Fibroblast of peridontal ligament (primary cell): Measurements from ENCODE around the gene MARF1.
"Not testable (repeated sequence)": the region's sequence is repeated elsewhere in the genome, so short reads cannot be mapped to it uniquely, and the experiment has no call there.

Experiments used
- DNase-seq: peaks from one replicate; pipeline ENCODE4 v3.0.0-alpha.2; 2010; ENCODE audit errors: extremely low read depth

The MARF1 gene, protein sequence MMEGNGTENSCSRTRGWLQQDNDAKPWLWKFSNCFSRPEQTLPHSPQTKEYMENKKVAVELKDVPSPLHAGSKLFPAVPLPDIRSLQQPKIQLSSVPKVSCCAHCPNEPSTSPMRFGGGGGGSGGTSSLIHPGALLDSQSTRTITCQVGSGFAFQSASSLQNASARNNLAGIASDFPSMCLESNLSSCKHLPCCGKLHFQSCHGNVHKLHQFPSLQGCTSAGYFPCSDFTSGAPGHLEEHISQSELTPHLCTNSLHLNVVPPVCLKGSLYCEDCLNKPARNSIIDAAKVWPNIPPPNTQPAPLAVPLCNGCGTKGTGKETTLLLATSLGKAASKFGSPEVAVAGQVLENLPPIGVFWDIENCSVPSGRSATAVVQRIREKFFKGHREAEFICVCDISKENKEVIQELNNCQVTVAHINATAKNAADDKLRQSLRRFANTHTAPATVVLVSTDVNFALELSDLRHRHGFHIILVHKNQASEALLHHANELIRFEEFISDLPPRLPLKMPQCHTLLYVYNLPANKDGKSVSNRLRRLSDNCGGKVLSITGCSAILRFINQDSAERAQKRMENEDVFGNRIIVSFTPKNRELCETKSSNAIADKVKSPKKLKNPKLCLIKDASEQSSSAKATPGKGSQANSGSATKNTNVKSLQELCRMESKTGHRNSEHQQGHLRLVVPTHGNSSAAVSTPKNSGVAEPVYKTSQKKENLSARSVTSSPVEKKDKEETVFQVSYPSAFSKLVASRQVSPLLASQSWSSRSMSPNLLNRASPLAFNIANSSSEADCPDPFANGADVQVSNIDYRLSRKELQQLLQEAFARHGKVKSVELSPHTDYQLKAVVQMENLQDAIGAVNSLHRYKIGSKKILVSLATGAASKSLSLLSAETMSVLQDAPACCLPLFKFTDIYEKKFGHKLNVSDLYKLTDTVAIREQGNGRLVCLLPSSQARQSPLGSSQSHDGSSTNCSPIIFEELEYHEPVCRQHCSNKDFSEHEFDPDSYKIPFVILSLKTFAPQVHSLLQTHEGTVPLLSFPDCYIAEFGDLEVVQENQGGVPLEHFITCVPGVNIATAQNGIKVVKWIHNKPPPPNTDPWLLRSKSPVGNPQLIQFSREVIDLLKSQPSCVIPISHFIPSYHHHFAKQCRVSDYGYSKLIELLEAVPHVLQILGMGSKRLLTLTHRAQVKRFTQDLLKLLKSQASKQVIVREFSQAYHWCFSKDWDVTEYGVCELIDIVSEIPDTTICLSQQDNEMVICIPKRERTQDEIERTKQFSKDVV (N-terminal part only)

DNA sequence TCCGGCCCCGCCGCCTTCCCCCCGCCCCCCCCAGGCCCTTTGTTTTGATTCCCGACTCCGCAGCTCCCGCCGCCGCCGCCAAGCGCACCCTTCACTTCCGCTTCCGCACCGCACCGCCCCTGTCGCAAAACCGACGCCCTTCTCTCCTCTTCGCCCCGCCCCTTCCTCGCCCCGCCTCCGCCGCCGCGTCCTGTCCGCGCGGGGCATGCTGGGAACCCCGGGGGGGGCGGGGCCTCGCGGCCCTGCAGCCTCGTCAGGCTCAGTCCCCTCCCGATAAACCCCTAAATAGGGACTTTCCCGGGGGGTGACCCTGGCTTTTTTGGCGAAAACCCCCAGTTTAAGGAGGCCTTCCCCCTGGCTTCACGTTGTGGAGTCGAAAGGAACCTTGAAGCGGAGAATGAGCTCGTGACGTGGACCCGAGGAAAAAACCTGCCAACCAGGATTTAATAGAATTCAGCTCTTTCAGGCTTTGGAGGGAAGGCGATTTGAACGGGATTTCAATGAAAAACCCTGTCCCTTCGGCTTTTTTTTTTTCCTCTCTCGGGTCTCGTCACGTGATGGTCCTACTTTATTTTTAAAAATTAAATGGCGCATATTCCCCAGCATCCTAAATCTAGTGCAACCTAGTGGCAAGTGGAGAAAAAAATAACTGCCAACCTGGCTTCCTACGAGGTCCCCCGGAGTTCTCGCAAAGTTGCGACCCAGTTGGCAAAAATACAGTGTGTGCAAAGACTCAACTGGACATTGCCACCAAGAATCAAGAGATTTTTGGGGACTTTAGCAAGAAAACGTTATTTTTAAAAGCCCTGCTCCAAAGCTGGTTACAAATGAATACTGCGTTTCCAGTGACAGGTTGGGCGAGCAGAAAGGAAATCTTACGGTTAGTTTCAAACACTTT, at the start of gene MARF1:
Gene MARF1 (minus strand): TSS at position 107 of the 898 bp plus-strand sequence. CDS start 3,921 bp downstream, outside the sequence.
- peak; percentile 85 for DNase-seq

DNA sequence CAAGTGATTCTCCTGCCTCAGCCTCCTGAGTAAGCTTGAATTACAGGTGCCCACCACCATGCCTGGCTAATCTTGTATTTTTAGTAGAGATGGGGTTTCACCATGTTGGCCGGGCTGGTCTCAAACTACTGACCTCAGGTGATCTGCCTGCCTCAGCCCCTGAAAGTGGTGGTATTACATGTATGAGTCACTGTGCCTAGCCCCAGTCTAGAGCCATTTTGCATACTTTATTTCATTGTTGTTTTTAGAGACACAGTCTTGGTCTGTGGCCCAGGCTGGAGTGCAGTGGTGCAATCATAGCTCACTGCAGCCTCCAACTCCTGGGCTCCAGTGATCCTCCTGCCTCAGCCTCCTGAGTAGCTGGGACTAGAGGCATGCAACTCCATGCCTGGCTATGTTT, 49.6 kb upstream of the MARF1 start:
- DNase-seq, result not testable (repeated sequence)

DNA sequence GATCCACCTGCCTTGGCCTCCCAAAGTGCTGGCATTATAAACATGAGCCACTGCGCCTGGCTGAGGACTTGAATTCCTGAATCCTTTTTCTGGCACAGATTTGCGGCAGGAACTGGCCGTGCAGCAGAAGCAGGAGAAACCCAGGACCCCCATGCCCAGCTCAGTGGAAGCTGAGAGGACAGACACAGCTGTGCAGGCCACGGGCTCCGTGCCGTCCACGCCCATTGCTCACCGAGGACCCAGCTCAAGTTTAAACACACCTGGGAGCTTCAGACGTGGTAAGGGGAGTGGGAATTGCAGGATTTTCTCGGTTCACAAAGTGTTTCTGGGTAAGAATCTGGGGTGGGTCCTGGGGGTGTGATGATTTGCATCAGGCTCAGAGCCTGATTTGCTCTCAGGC, 48.1 kb upstream of the MARF1 start:
- DNase-seq, result no peak

DNA sequence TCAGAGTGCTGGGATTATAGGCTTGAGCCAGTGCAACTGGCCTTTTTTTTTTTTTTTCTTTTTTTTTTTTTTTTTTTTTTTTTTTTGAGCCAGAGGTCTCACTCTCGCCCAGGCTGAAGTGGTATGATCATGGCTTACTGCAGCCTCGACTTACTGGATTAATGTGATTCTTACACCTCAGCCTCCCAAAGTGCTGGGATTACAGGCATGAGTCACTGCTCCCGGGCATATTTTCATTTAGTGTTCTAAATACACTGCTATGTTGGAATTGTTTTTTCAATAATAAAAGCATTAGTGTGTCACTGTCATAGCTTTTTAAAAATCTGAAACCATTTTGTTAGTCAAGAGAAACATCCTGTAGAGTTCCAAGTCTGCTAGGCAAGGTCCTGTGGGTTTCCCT, 47.3 kb upstream of the MARF1 start:
- peak; percentile 20 for DNase-seq

DNA sequence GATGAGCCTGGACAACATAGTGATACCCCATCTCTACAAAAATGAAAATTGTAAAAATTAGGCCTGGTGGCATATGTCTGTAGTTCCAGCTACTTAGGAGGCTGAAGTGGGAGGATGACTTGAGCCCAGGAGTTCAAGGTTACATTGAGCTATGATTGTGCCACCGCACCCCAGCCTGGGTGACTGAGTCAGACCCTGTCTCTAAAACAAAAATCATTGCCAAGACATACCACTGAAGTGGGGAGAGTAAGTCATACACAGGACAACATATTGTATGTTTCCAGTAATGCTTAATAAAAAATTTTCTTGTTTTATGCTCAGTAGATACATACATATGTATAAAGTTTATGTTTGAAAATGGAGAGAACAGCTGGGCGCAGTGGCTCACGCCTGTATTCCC, 46.3 kb upstream of the MARF1 start:
- DNase-seq, result peak; percentile 12

DNA sequence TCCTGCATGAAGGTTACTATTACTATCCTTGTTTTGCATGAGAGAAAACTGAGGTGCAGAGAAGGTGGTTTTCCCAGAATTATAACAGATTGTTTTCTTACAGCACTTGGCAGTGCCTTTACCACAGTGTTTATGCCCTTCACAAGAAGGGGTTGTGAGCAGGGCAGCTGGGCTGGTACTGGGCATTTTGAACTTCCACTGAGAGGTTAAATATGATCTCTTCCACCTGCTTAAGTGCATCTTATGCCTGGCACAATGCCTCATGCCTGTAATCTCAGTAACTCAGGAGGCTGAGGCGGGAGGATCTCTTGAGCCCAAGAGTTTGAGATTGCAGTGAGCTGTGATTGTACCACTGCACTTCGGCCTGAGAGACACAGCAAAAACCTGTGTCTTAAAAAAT, 43.3 kb upstream of the MARF1 start:
- no peak for DNase-seq

DNA sequence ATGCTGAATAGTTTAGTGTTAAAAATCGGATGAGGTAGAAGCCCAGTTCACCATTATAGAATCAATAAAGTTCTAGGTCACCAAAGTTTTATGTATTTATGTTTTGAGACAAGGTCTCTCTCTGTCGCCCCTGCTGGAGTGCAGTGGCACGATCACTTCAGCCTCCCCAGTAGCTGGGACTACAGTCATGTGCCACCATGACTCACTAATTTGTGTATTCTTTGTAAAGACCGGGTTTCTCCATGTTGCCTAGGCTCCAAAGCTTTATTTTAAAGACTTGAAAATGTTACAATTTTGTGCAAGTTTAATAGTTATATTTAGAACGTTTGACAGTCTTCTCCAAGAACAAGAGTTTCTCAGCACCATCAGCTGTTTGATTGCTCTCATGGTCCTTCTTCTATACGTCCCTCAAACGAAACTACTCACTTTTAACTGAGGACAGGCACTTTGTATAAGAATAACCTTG, 39.2 kb upstream of the MARF1 start:
- peak; percentile 82 for DNase-seq

DNA sequence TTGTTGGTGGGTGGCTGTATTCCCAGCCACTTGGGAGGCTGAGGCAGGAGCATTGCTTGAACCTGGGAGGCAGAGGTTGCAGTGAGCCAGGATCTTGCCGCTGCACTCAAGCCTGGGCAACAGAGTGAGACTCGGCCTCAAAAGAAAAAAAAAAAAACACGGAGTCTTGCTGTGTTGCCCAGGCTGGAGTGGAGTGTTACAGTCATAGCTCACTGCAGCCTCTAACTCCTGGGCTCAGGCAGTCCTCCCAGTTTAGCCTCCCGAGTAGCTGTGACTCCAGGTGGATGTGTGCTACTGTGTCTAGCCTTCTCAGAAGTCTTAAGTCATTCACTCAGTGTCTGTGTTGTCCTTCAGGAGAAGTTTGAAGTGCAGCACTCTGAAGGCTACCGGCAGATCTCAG, 34.5 kb upstream of the MARF1 start:
- no peak for DNase-seq

DNA sequence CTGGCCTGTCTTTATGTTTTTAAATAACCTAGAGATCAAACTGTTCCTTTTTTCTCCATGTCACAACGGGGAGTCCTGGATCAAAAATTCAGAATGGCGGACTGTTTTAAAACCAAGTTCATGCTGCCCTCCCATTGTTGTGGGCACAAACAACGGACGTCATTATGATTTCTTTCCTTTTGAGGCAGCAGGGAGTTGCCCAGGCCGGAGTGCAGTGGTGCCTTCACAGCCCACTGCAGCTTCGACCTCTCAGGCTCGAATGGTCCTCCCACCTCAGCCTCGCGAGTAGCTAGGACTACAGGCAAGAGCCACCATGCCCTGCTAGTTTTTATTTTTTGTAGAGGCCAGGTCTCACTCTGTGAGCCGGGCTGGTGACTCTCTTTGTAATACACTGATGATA, 33.6 kb upstream of the MARF1 start:
- DNase-seq, result no peak

DNA sequence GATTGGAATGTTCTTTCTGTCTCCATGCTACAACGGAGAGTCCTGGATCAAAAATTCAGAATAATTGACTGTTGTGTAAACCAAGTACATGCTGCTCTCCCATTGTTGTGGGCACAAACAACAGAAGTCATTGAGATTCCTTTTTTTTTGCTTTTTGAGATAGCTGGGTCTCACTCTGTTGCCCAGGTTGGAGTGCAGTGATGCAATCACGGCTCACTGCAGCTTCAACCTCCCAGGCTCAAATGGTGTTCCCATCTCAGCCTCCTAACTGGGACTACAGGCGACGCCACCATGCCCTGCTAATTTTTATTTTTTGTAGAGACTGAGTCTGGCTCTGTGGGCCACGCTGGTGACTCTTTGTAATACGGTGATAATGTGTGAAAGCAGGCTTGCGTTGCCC, 31.6 kb upstream of the MARF1 start:
- no peak for DNase-seq

DNA sequence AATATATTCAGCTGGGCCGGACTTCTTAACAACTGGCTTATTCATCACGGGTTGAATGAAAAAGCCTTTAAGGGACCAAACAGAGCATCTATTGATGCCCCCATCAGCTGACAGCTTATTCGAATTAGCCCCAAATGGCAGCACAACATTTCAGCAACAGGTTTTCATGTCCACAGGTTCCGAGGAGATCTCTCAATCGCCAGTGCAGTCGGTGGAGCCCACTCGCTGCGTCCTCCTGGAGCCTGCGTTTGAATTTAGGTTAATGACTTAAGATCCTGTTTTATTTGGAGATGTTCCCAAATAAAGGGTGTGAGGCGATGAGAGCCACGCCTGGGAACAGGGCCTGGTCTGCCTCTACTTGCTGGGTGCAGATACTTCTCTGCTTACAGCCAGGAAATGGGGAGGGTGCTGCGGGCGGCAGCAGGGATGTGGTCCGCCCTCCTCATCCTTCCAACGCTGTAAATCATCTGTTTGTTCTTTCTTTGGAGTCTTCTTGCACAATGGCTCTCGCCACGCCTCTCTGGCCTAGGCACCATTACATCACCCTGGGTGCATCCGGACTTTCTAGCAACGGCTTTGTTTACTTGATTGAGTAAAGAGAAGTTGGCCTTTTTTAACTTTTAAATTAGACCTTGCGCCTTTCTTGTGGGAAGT, 29.7 kb upstream of the MARF1 start:
- peak; percentile 97 for DNase-seq

DNA sequence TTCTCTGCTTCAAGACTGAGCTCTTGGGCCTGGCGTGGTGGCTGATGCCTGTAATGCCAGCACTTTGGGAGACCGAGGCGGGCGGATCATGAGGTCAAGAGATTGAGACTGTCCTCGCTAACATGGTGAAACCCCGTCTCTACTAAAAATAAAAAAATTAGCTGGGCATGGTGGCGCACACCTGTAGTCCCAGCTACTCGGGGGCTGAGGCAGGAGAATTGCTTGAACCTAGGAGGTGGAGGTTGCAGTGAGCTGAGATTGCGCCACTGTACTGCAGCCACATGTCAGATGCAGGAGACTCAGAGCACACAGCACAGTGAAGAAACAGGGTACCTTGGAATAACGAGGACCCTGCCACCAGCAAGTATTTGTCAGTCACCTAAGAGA, 29.2 kb upstream of the MARF1 start:
- not testable (repeated sequence) for DNase-seq

DNA sequence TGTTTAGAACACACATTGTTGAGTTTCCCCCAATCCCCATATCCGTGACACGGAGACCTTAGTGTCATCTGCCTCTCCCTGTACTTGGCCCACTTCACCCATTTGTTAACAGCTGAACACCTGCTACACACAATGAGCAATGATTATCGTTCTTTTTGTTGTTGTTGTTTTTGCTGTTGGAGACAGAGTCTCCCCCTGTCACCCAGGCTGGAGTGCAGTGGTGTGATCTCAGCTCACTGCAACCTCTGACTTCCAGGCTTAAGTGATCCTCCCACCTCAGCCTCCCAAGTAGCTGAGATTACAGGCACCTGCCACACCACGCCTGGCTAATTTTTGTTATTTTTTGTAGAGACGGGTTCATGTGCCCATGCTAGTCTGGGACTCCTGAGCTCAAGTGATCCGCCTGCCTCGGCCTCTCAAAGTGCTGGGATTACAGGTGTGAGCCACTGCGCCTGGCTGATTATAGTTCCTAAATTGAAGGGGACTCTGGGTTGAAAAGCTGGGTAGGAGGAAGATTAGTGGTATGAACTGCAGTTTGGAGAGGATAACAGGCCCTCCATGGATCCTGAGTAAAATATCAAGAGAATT, 28.7 kb upstream of the MARF1 start:
- DNase-seq, result no peak

DNA sequence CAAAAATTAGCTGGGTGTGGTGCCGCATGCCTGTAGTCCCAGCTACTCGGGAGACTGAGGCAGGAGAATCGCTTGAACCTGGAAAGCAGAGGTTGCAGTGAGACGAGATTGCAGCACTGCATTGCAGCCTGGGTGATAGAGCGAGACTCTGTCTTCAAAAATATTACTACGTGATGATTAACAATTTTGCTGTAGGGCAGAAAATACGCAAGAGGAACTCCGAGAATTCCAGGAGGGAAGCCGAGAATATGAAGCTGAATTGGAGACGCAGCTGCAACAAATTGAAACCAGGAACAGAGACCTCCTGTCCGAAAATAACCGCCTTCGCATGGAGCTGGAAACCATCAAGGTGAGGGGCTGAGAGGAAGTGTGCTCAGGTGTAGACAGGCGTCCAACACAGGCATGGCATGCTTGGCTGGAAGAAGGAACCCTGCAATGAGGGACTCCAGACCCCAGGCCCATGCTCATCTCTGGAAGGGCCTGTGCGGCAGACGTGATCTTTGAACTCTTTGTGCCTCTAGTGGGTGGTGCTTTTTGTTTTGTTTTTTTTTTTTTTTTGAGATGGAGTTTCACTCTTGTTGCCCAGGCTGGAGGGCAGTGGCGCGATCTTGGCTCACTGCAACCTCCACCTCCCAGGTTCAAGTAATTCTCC, 24.3 kb upstream of the MARF1 start:
- DNase-seq, result no peak

DNA sequence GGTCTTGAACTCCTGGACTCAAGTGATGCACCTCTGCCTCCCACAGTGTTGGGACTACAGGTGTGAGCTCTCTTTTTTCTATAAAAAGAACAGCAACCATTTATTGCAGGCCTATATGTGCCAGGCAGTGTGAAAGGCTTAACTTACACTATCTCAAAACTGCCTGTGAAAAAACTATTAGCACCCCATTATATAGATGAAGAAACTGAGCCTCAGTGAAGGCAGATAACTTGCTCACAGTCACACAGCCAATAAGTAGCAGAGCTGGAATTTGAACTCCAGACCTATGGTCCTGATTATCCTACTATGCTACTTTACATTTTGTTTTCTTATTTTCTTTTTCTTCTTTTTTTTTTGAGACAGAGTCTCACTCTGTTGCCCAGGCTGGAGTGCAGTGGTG, 22.2 kb upstream of the MARF1 start:
- DNase-seq, result no peak

DNA sequence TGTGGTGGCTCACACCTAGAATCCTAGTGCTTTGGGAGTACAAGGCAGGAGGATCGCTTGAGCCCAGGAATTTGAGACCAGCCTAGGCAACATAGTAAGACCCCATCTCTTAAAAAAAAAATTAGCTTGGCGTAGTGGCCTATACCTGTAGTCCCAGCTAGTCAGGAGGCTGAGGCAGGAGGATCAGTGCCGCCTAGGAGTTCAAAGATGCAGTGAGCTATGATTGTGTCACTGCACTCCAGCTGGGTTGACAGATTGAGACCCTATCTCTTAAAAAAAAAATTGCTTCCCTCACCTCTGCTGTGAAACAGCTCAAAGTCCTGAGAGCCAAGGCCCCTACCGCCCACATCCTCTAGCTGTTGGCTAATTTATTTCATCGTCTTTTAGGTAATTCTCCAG, 17.2 kb upstream of the MARF1 start:
- DNase-seq, result no peak

DNA sequence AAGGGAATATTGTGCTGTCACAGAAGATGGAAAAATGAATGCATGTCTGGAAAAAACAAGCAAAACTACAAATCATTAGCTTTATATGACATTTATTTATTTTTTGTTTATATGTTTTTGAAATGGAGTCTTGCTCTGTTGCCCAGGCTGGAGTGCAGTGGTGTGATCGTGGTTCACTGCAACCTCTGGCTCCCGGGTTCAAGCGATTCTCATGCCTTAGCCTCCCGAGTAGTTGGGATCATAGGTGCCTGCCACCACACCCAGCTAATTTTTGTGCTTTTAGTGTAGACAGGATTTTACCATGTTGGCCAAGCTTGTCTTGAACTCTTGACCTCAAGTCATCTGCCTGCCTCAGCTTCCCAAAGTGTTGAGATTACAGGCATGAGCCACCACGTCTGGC, 15.6 kb upstream of the MARF1 start:
- no peak for DNase-seq

DNA sequence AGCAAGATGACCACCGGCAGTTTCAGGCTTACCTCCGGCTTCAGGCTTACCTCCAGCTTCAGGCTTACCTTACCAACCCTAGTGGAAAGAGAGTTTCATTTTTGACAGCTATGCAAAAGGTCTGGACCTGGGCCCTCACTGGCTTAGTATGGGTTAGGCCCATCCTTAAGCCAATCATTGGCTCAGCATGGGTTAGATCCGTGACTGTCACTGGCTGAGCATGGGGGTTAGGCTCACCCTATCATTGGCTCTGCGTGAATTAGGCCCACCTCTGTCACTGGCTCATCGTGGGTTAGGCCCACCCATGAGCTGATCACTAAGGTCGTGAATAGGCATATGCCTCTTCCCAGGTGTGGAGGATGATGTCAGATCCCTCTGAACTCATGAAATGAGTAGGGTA, 15.2 kb upstream of the MARF1 start:
- no peak for DNase-seq

DNA sequence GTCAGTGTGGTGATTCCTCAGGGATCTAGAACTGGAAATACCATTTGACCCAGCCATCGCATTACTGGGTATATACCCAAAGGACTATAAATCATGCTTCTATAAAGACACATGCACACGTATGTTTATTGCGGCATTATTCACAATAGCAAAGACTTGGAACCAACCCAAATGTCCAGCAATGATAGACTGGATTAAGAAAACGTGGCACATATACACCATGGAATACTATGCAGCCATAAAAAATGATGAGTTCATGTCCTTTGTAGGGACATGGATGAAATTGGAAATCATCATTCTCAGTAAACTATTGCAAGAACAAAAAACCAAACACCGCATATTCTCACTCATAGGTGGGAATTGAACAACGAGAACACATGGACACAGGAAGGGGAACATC, 12.6 kb upstream of the MARF1 start:
- not testable (repeated sequence) for DNase-seq

DNA sequence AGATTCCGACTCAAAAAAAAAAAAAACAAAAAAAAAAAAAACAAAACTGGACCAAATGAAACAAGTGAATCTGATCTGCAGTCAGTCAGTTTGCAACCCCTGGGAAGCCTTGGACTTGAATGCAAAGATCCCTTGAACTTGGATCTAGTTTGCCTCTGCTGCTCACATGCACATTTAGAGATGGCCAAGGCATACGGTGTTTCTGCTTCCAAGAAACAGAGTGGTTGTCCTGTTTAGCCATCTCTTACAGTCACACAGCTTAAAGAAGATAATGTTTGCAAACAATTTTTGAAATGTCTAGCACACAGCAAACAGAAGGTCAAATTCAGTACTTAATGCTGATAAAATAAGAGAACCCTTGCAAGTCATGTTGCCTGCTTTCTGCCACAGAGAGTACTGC, 11.6 kb upstream of the MARF1 start:
- DNase-seq, result no peak
